ENCODE results near the gene DCDC2.

Gene DCDC2

GRCh38 chr6:24334285-24334684 lies 23.6 kb downstream of the DCDC2 start:
- TF ChIP-seq CTCF (IDR thresholded peaks at IDR 0.05; ENCODE audit: control insufficient read depth, extremely low read depth, insufficient read depth): no peak
- no peak for DNase-seq (ENCODE audit: low read depth)
- no peak overlapping the region for H3K4me3 ChIP-seq (ENCODE audit: low read depth, low read length)

DNA sequence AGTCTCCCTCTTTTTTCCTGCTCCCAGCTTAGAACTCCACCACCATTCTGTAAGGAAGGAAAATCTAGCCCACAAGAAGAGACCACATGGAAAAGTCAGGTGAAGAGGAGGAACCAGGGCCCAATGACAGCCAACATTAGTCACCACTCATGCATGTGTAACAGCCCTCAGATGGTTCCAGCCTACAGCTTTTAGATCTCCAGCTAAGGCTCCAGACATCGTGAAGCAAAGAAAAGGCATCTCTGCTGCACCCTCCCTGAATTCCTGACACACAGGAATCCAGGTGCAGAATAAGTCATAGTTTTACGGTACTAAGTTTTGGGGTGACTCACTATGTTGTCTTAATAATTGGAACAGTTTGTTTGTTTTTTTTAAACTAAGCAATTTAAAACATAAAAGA lies 25.5 kb downstream of the DCDC2 start:
- no peak overlapping the region for H3K4me3 ChIP-seq (ENCODE audit: low read depth, low read length)
- no peak for DNase-seq (ENCODE audit: low read depth)
- no peak for TF ChIP-seq CTCF (IDR thresholded peaks at IDR 0.05; ENCODE audit: control insufficient read depth, extremely low read depth, insufficient read depth)

- no peak for TF ChIP-seq CTCF (IDR thresholded peaks at IDR 0.05; ENCODE audit: control insufficient read depth, extremely low read depth, insufficient read depth)
- no peak overlapping the region for H3K4me3 ChIP-seq (ENCODE audit: low read depth, low read length)
- DNase-seq (ENCODE audit: low read depth): no peak
Measured at GRCh38 chr6:24330137-24330732, 27.6 kb downstream of the DCDC2 start.

DNA sequence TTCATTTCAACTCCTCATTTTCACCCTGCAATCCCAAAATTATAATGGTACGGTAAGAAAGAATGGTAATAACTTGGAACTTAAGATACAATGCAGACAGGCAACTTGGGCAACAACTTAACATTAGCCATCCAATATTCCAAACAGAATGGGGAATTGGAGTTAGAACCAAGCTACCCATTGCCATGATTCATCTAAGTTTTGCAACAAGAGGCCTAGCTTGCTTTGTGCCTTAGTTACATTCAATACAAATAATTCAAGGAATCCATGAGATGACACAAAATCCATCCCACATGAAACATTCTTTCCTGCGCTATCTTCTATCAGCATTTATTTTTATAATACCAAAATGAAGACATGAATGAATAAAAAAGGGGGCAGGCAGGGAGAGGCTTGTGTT lies 28.4 kb downstream of the DCDC2 start:
- no peak overlapping the region for H3K4me3 ChIP-seq (ENCODE audit: low read depth, low read length)
- no peak for DNase-seq (ENCODE audit: low read depth)
- no peak for TF ChIP-seq CTCF (IDR thresholded peaks at IDR 0.05; ENCODE audit: control insufficient read depth, extremely low read depth, insufficient read depth)

DNA sequence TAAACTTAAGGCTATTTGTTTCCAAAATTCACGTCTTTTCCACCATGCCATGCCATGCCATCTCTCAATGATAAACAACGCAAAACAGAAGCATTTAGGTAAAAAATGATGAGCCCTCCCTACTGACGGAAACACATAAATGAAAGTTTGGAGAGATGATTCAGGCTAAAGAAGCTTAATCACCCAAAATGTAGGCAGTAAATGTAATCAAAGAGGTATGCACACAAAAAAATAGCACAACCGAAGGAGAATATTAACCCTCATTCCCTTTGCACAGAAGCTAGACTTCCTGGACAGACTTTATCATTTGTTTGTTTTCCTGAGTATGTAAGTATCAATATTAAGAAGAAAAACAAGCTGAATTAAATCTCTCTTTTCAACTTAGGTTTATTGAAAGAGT lies 28.8 kb downstream of the DCDC2 start:
- no peak overlapping the region for H3K4me3 ChIP-seq (ENCODE audit: low read depth, low read length)
- no peak for DNase-seq (ENCODE audit: low read depth)
- TF ChIP-seq CTCF (IDR thresholded peaks at IDR 0.05; ENCODE audit: control insufficient read depth, extremely low read depth, insufficient read depth): no peak

- no peak for TF ChIP-seq CTCF (IDR thresholded peaks at IDR 0.05; ENCODE audit: control insufficient read depth, extremely low read depth, insufficient read depth)
Measured at GRCh38 chr6:24327756-24328155, 30.1 kb downstream of the DCDC2 start.

DNA sequence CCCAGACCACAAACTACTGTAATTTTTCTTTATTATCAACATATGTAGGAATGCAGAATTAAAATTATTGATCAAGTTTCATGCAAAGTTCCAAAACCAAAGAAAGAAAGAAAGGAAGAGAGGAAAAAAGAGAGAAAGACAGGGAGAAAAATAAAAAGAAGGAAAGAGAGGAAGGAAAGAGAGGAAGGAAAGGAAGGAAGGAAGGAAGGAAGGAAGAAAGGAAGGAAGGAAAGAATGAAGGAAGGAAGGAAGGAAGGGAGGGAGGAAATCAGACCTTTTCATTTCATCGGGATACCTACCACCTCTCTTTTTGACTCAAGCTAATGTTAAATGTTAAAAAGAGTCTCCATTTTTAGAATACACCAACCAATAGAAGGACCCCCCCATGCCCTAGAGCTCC lies 31.9 kb downstream of the DCDC2 start:
- DNase-seq (ENCODE audit: low read depth): no peak
- H3K4me3 ChIP-seq (ENCODE audit: low read depth, low read length): no peak overlapping the region
- TF ChIP-seq CTCF (IDR thresholded peaks at IDR 0.05; ENCODE audit: control insufficient read depth, extremely low read depth, insufficient read depth): no peak

More at GRCh38 chr6:24327756-24328155, 30.1 kb downstream of the DCDC2 start:
- no peak for DNase-seq (ENCODE audit: low read depth)
- no peak overlapping the region for H3K4me3 ChIP-seq (ENCODE audit: low read depth, low read length)

Measured in LNCaP clone FGC (cell line).